ENCODE data around the gene PLPP7. TPM values are rescaled to one million over a fixed set of nuclear protein-coding genes. Genes with fewer than 3 reads are reported as not detected.

The PLPP7 gene
- total and polyA plus RNA-seq, 2 donors from 2014 or later: 4.0 to 5.5 TPM

DNA sequence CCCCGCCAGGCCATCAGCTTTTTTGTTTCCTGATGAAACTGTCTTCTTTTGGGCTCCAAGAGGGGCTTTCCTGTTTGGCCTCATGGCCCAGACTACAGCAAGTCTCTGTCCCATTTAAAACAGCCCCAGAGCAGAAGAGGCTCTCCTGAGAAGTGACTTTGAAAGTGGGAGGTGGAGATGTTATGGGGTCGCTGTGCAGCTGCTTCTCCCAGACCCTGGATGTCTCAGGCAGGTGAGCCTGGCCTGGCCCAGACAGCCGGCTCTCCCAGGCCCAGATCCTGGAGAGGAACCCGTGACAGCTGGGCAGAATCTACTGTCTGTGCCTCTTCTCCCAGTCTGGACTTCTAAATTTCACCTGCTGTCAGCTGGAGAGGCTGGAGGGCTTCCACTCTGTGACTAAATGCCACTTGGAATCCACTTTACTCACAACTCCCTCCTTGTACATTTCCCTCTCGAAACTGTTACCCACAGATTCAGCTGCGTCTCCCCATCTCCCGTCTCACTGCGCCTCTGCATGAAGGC is 33.8 kb upstream of the PLPP7 start:
- TF ChIP-seq, protein P1, sequence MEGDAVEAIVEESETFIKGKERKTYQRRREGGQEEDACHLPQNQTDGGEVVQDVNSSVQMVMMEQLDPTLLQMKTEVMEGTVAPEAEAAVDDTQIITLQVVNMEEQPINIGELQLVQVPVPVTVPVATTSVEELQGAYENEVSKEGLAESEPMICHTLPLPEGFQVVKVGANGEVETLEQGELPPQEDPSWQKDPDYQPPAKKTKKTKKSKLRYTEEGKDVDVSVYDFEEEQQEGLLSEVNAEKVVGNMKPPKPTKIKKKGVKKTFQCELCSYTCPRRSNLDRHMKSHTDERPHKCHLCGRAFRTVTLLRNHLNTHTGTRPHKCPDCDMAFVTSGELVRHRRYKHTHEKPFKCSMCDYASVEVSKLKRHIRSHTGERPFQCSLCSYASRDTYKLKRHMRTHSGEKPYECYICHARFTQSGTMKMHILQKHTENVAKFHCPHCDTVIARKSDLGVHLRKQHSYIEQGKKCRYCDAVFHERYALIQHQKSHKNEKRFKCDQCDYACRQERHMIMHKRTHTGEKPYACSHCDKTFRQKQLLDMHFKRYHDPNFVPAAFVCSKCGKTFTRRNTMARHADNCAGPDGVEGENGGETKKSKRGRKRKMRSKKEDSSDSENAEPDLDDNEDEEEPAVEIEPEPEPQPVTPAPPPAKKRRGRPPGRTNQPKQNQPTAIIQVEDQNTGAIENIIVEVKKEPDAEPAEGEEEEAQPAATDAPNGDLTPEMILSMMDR (IDR thresholded peaks at IDR 0.05; ENCODE audit: borderline replicate concordance, extremely low read depth, insufficient read depth): no peak
- Histone ChIP-seq H3K4me3 (ENCODE audit: low read length in 3 of 3) (no peak overlapping the region), H3K4me1 (ENCODE audit: control insufficient read depth in 2 of 3, insufficient read depth in 2 of 3, low read depth in 1 of 3, low read length in 3 of 3) (no peaks in the 10 kb centered on the region), H3K27ac (ENCODE audit: low read depth in 2 of 2, low read length in 2 of 2) (peak overlapping the region in 1 of 2 donors; percentile 1), H3K9me3 (ENCODE audit: control insufficient read depth in 2 of 3, insufficient read depth in 1 of 3, low read length in 3 of 3) (no peaks in the 10 kb centered on the region), H3K27me3 (ENCODE audit: control insufficient read depth, insufficient read depth, low read length) (no peaks in the 10 kb centered on the region), H3K36me3 (ENCODE audit: control insufficient read depth in 2 of 3, insufficient read depth in 3 of 3, low read length in 3 of 3) (no peaks in the 10 kb centered on the region), H3K9ac (ENCODE audit: low read length in 3 of 3) (no peak overlapping the region)
- intact Hi-C loops (cut with DNase I): no loop called here
- no peak for DNase-seq
- no peak for FAIRE-seq

DNA sequence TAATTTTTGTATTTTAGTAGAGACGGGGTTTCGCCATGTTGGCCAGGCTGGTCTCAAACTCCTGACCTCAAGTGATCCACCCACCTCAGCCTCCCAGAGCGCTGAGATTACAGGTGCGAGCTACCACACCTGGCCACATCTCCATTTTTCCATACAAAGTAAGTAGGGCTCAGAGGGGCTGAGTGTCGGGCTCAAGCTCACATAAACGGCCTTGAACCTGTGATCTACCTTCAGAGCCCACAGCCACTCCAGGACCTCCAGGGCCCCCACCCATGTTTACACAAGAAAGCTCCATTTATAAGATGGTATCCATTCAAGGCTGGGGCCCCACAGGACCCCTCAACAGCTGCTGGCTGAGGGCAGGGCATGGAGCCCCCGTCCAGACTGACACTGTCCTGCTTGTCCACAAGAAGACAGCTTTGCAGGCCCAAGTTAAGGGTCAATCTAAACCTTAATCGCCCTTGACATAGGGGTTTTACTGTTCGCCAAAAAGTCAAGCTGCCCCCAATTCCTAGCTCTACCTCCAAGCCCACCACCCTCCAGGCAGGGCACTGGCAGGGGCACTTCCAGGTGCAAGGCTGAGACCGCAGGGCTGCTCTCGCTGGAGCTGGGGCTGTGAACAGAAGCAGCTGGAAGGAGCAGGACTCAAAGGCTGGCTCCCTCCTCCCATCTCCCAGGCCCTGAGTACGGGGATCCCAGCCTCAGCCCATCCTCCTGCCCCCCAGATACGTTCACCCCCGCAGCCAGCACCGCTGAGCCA is 32.1 kb upstream of the PLPP7 start:
- Histone ChIP-seq H3K9ac (ENCODE audit: low read length in 3 of 3) (no peak overlapping the region), H3K4me1 (ENCODE audit: control insufficient read depth in 2 of 3, insufficient read depth in 2 of 3, low read depth in 1 of 3, low read length in 3 of 3) (no peaks in the 10 kb centered on the region), H3K27ac (ENCODE audit: low read depth in 2 of 2, low read length in 2 of 2) (no peak overlapping the region), H3K27me3 (ENCODE audit: control insufficient read depth, insufficient read depth, low read length) (no peaks in the 10 kb centered on the region), H3K36me3 (ENCODE audit: control insufficient read depth in 2 of 3, insufficient read depth in 3 of 3, low read length in 3 of 3) (no peaks in the 10 kb centered on the region), H3K4me3 (ENCODE audit: low read length in 3 of 3) (no peak overlapping the region), H3K9me3 (ENCODE audit: control insufficient read depth in 2 of 3, insufficient read depth in 1 of 3, low read length in 3 of 3) (no peaks in the 10 kb centered on the region)
- TF ChIP-seq, protein P1 (IDR thresholded peaks at IDR 0.05; ENCODE audit: borderline replicate concordance, extremely low read depth, insufficient read depth): no peak
- FAIRE-seq (no peak), DNase-seq (no peak)
- intact Hi-C loops (cut with DNase I): no loop called here

DNA sequence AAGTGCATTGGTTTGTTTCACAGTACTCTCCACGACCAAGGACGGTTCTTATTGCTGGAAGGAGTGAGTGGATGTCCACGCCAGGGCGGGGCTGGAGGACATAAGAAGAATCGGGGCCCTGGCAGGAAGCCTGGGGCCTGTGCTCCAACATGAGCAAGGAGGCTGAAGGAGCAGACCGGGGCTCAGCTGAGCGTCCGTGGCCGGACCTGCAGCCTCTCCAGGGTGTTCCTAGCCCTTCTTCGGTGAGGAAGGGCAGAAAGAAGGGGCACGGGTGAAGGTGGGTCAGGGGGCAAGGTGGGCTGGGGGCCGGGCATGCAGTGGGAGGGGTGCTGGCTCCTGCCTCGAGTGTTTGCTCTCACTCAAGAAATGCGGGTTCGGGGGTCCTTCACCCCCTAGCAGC is 31.3 kb upstream of the PLPP7 start:
- no peaks in the 10 kb centered on the region for H3K9me3 ChIP-seq (ENCODE audit: control insufficient read depth in 2 of 3, insufficient read depth in 1 of 3, low read length in 3 of 3)
- H3K4me1 ChIP-seq (ENCODE audit: control insufficient read depth in 2 of 3, insufficient read depth in 2 of 3, low read depth in 1 of 3, low read length in 3 of 3): no peaks in the 10 kb centered on the region
- H3K36me3 ChIP-seq (ENCODE audit: control insufficient read depth in 2 of 3, insufficient read depth in 3 of 3, low read length in 3 of 3): no peaks in the 10 kb centered on the region
- H3K27ac ChIP-seq (ENCODE audit: low read depth in 2 of 2, low read length in 2 of 2): no peak overlapping the region
- no peaks in the 10 kb centered on the region for H3K27me3 ChIP-seq (ENCODE audit: control insufficient read depth, insufficient read depth, low read length)
- no peak overlapping the region for H3K9ac ChIP-seq (ENCODE audit: low read length in 3 of 3)
- no peak for DNase-seq
- H3K4me3 ChIP-seq (ENCODE audit: low read length in 3 of 3): no peak overlapping the region
- intact Hi-C loops (cut with DNase I): no loop called here
- no peak for FAIRE-seq
- TF ChIP-seq, protein P1 (IDR thresholded peaks at IDR 0.05; ENCODE audit: borderline replicate concordance, extremely low read depth, insufficient read depth): no peak
